DMS79 treated with DMSO at 0.1 percent for 48 hours (cell line): ENCODE results near the gene DPEP3.

Experiments
- DNase-seq: peaks from one replicate; lab custom pipeline; 2025; lab: John Stamatoyannopoulos, UW

The DPEP3 gene

GRCh38 chr16:67930678-67931211 lies 49.6 kb downstream of the DPEP3 start:
- no peak for DNase-seq

- DNase-seq = no peak
Measured at GRCh38 chr16:67930191-67930590, 50.1 kb downstream of the DPEP3 start.

GRCh38 chr16:67928561-67929364 lies 51.5 kb downstream of the DPEP3 start:
- peak; percentile 46 for DNase-seq

- no peak for DNase-seq
Measured at GRCh38 chr16:67928147-67928546, 52.2 kb downstream of the DPEP3 start.

GRCh38 chr16:67927131-67927941 lies 53.0 kb downstream of the DPEP3 start:
- no peak for DNase-seq

GRCh38 chr16:67926181-67926750 lies 54.0 kb downstream of the DPEP3 start:
- DNase-seq = peak; percentile 65
